Caco-2 (cell line): ENCODE measurements around the gene NXN. TPM values are rescaled to one million over a fixed set of nuclear protein-coding genes. Genes with fewer than 3 reads are reported as not detected.

Experiments used
- BruUV-seq: library from RNA; stranded (reverse); fragments of 400-500 nt; replicated peaks from 2 replicates; lab custom pipeline; 2021; lab: Mats Ljungman, UMichigan
- CTCF ChIA-PET: fragments of 300-600 bp; sonication (Branson Sonifier 250); formaldehyde crosslinking; loops from one replicate; lab custom pipeline; 2022; ENCODE audit warnings: antibody characterized with exemption; lab: Charles Lee
- POLR2A ChIA-PET: fragments of 300-600 bp; sonication (Branson Sonifier 250); formaldehyde crosslinking; loops from one replicate; lab custom pipeline; 2022; ENCODE audit warnings: antibody characterized with exemption; lab: Charles Lee
- DNase-seq, 2 experiments: peaks; one replicate each; pipeline versions ENCODE4 v3.0.0 to v3.0.0-alpha.2; 2020 to 2022
- H3K27me3 ChIP-seq: replicated peaks from 2 replicates; pipeline ENCODE4 v1.6.0; 2011; ENCODE audit warnings: low read length; ENCODE audit not compliant: control insufficient read depth, insufficient read depth
- H3K36me3 ChIP-seq: 2 replicates; pipeline ENCODE4 v1.5.1; 2011; ENCODE audit warnings: low read length; ENCODE audit not compliant: control insufficient read depth, insufficient read depth
- H3K4me1 ChIP-seq: fragments of 250-450 bp; sonication (Bioruptor Pico); 2 replicates; pipeline ENCODE4 v1.5.1; 2020; ENCODE audit warnings: mild to moderate bottlenecking
- H3K4me3 ChIP-seq: 2 replicates; pipeline ENCODE4 v1.5.1; 2011; ENCODE audit warnings: low read depth, mild to moderate bottlenecking, control low read depth, low read length
- H3K9me3 ChIP-seq: fragments of 250-450 bp; sonication (Bioruptor Pico); 2 replicates; pipeline ENCODE4 v1.5.1; 2020; ENCODE audit warnings: mild to moderate bottlenecking, moderate library complexity
- H3K27ac Mint-ChIP-seq: one replicate; pipeline ENCODE4 v1.8.0; 2022; ENCODE audit warnings: mixed read lengths; ENCODE audit not compliant: unreplicated experiment
- H3K27me3 Mint-ChIP-seq: one replicate; pipeline ENCODE4 v1.8.0; 2022; ENCODE audit warnings: mixed read lengths; ENCODE audit not compliant: insufficient read depth, unreplicated experiment
- H3K36me3 Mint-ChIP-seq: one replicate; pipeline ENCODE4 v1.8.0; 2022; ENCODE audit warnings: mild to moderate bottlenecking, mixed read lengths; ENCODE audit not compliant: insufficient read depth, unreplicated experiment
- H3K4me1 Mint-ChIP-seq: one replicate; pipeline ENCODE4 v1.8.0; 2022; ENCODE audit warnings: low read depth, mixed read lengths; ENCODE audit not compliant: unreplicated experiment
- H3K4me3 Mint-ChIP-seq: one replicate; pipeline ENCODE4 v1.8.0; 2022; ENCODE audit warnings: mild to moderate bottlenecking, moderate library complexity, mixed read lengths; ENCODE audit not compliant: unreplicated experiment
- H3K9me3 Mint-ChIP-seq: one replicate; pipeline ENCODE4 v1.8.0; 2022; ENCODE audit warnings: mixed read lengths; ENCODE audit not compliant: unreplicated experiment
- intact Hi-C: fragments of 100-400 bp; cut with micrococcal nuclease; formaldehyde crosslinking; loops from one replicate; pipeline ENCODE4 v1.10.0; 2022; ENCODE audit not compliant: unreplicated experiment
- total RNA-seq: library from RNA; stranded (reverse); gene quantifications from 2 replicates; pipeline ENCODE4 v1.2.3, GENCODE V29; 2022
- TF ChIP-seq, protein P1 (sequence below), 2 experiments: fragments of 200-600 bp in 1 of 2; IDR thresholded peaks; 1 replicate in 1 of 2; 2 replicates in 1 of 2; pipeline versions ENCODE4 v1.5.1 to v1.8.0; 2011 to 2022; ENCODE audit warnings: antibody characterized with exemption in 1 of 2, control low read depth in 1 of 2, inconsistent platforms in 1 of 2, low read depth in 1 of 2, low read length in 1 of 2, mild to moderate bottlenecking in 1 of 2, moderate library complexity in 1 of 2; ENCODE audit not compliant: insufficient read depth in 1 of 2, severe bottlenecking in 1 of 2, unreplicated experiment in 1 of 2

Gene NXN
- total RNA-seq, 1 experiment from 2014 or later = 76.7 TPM

- no peaks in the 10 kb centered on the region for H3K27me3 Mint-ChIP-seq
- no peak overlapping the region for H3K27ac Mint-ChIP-seq
- TF ChIP-seq, protein P1, sequence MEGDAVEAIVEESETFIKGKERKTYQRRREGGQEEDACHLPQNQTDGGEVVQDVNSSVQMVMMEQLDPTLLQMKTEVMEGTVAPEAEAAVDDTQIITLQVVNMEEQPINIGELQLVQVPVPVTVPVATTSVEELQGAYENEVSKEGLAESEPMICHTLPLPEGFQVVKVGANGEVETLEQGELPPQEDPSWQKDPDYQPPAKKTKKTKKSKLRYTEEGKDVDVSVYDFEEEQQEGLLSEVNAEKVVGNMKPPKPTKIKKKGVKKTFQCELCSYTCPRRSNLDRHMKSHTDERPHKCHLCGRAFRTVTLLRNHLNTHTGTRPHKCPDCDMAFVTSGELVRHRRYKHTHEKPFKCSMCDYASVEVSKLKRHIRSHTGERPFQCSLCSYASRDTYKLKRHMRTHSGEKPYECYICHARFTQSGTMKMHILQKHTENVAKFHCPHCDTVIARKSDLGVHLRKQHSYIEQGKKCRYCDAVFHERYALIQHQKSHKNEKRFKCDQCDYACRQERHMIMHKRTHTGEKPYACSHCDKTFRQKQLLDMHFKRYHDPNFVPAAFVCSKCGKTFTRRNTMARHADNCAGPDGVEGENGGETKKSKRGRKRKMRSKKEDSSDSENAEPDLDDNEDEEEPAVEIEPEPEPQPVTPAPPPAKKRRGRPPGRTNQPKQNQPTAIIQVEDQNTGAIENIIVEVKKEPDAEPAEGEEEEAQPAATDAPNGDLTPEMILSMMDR (IDR thresholded peaks at IDR 0.05; ENCODE audit: insufficient read depth in 1 of 2, low read depth in 1 of 2, low read length in 1 of 2, severe bottlenecking in 1 of 2, unreplicated experiment in 1 of 2) = no peak
- H3K9me3 Mint-ChIP-seq = no peaks in the 10 kb centered on the region
- no peaks in the 10 kb centered on the region for H3K27me3 ChIP-seq
- no peaks in the 10 kb centered on the region for H3K4me1 ChIP-seq
- peak overlapping the region; percentile 27 for H3K4me3 Mint-ChIP-seq
- intact Hi-C loops = no loop called here
- ChIA-PET CTCF (interaction anchor here (0.7 to 1.0 kb wide), 2 partner anchors 27 to 92 kb away, joined by 3 to 4 read pairs; no protein-coding TSS in a partner anchor), POLR2A (no interaction called here)
- no peak for DNase-seq
- H3K36me3 ChIP-seq = no peaks in the 10 kb centered on the region
- peaks cover 15% of the 10 kb centered on the region for H3K4me1 Mint-ChIP-seq
- BruUV-seq = no TSS peak
- H3K9me3 ChIP-seq = no peaks in the 10 kb centered on the region
- peaks cover 30% of the 10 kb centered on the region for H3K36me3 Mint-ChIP-seq
- H3K4me3 ChIP-seq = no peak overlapping the region
Observed at GRCh38 chr17:753418-753817, 226.2 kb downstream of the NXN start.

DNA sequence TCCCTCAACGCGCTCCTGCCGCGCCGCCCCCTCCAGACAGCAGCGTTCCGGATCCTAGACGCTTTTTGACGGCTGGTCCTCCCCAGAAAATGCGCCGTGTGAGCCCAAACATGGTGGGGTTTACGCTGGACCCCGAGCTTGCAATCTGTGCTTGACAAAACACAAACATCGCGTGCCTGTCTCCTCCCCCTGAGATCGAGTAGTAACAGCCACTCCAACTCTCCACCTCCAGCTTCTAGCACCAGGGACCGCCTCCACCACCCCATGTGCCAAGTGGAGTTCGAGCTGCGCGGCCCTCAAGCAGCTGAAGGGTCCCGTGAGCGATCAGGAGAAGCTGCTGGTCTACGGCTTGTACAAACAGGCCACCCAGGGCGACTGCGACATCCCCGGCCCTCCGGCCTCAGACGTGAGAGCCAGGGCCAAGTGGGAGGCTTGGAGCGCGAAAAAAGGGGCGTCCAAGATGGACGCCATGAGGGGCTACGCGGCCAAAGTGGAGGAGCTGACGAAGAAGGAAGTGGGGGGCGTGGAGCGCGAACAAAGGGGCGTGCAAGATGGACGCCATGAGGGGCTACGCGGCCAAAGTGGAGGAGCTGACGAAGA, 226.9 kb downstream of the NXN start:
- POLR2A ChIA-PET = interaction anchor here (1.1 kb wide), 1 partner anchor 29 kb away, joined by 3 read pairs; the partner anchor contains the start of gene GLOD4
- Mint-ChIP-seq H3K9me3 (no peaks in the 10 kb centered on the region), H3K27ac (peak overlapping the region; percentile 89), H3K4me3 (peak overlapping the region; percentile 90), H3K4me1 (peaks cover 15% of the 10 kb centered on the region), H3K27me3 (no peaks in the 10 kb centered on the region), H3K36me3 (peaks cover 30% of the 10 kb centered on the region)
- Histone ChIP-seq H3K4me1 (no peaks in the 10 kb centered on the region), H3K36me3 (no peaks in the 10 kb centered on the region), H3K27me3 (no peaks in the 10 kb centered on the region), H3K9me3 (no peaks in the 10 kb centered on the region), H3K4me3 (peak overlapping the region; percentile 75)
- DNase-seq = peak; percentile 24 to 37
- intact Hi-C loops = no loop called here
- CTCF ChIA-PET = interaction anchor here (0.6 to 1.2 kb wide), 9 partner anchors 9 to 574 kb away, joined by 3 to 7 read pairs (median 3); no protein-coding TSS in a partner anchor
- TF ChIP-seq, protein P1 (IDR thresholded peaks at IDR 0.05; ENCODE audit: insufficient read depth in 1 of 2, low read depth in 1 of 2, low read length in 1 of 2, severe bottlenecking in 1 of 2, unreplicated experiment in 1 of 2) = no peak
- BruUV-seq = no TSS peak

DNA sequence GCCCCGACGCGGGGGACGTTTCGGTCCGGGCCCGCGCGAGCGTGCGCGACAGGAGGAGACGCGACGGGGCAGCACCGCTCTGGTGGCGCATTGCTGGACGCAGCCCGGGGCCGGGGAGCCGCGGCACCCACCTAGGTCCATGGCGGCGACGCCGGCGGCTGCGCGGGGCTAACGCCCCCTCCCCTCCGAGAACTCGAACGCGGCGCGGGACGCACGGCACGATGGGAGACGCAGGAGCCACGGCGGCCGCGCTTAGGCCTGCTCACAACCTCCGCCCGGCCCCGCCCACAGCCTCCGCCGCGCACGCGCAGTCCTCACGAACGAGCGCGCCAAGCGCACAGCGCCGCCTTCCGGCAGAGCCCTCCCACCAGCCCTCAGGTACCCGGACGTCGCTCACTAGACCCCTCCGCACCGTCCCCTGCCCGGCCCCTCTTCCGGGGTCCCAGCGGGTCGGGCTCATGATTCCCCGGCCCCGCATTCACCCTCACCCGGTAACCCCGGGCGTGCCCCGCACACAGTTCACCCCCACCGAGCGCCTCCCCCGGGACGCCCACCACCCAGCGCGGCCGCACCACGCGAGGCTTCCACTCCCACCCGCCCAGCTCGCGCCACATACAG, 227.5 kb downstream of the NXN start, which contains the start of gene GEMIN4:
TSS of gene GEMIN4 (minus strand) at position 263 of the 618 bp plus-strand sequence. CDS start at position 141, 122 bp downstream.
- intact Hi-C loops = no loop called here
- Histone ChIP-seq H3K4me1 (no peaks in the 10 kb centered on the region), H3K4me3 (peak within 1 kb of the TSS; percentile 75), H3K9me3 (no peaks in the 10 kb centered on the region), H3K36me3 (no peaks in the 10 kb centered on the region), H3K27me3 (no peaks in the 10 kb centered on the region)
- Mint-ChIP-seq H3K27me3 (no peaks in the 10 kb centered on the region), H3K4me1 (peaks cover 15% of the 10 kb centered on the region), H3K9me3 (no peaks in the 10 kb centered on the region), H3K27ac (peak within 1 kb of the TSS; percentile 89), H3K4me3 (peak within 1 kb of the TSS; percentile 90), H3K36me3 (peaks cover 26% of the 10 kb centered on the region)
- POLR2A ChIA-PET = interaction anchor here (1.1 kb wide), 1 partner anchor 30 kb away, joined by 3 read pairs; the partner anchor contains the start of gene GLOD4
- BruUV-seq = no TSS peak
- DNase-seq = peak; percentile 84 to 92
- TF ChIP-seq, protein P1 (IDR thresholded peaks at IDR 0.05; ENCODE audit: insufficient read depth in 1 of 2, low read depth in 1 of 2, low read length in 1 of 2, severe bottlenecking in 1 of 2, unreplicated experiment in 1 of 2) = peak; percentile 75
- CTCF ChIA-PET = interaction anchor here (0.6 to 1.2 kb wide), 6 partner anchors 8 to 573 kb away, joined by 3 to 7 read pairs (median 4); no protein-coding TSS in a partner anchor
